Mucosa of rectum (tissue), 2 donors: Measurements from ENCODE around the gene KIAA0232.

Source experiments
- H3K27ac ChIP-seq, 2 donors: one replicate each; pipeline ENCODE4 v1.7.0; 2013; ENCODE audit warnings: inconsistent platforms in 2 of 2, low read depth in 2 of 2, low read length in 2 of 2
- H3K27me3 ChIP-seq, 2 donors: one replicate each; pipeline ENCODE4 v1.7.0; 2013; ENCODE audit warnings: low read length in 2 of 2; ENCODE audit not compliant: control insufficient read depth in 2 of 2, insufficient read depth in 2 of 2
- H3K36me3 ChIP-seq, 2 donors: one replicate each; pipeline ENCODE4 v1.7.0; 2013; ENCODE audit warnings: low read length in 2 of 2; ENCODE audit not compliant: control insufficient read depth in 2 of 2, insufficient read depth in 2 of 2
- H3K4me1 ChIP-seq, 2 donors: one replicate each; pipeline ENCODE4 v1.7.0; 2013; ENCODE audit warnings: low read length in 2 of 2, mild to moderate bottlenecking in 1 of 2; ENCODE audit not compliant: control insufficient read depth in 2 of 2, insufficient read depth in 2 of 2
- H3K4me3 ChIP-seq, 2 donors: one replicate each; pipeline ENCODE4 v1.7.0; 2013; ENCODE audit warnings: low read length in 2 of 2
- H3K9ac ChIP-seq, 2 donors: one replicate each; pipeline ENCODE4 v1.7.0; 2013; ENCODE audit warnings: low read length in 2 of 2, low read depth in 1 of 2, mild to moderate bottlenecking in 1 of 2
- H3K9me3 ChIP-seq, 2 donors: one replicate each; pipeline ENCODE4 v1.7.0; 2013; ENCODE audit warnings: low read length in 2 of 2; ENCODE audit not compliant: control insufficient read depth in 2 of 2
- donor health status: healthy.
- donor health status: Normal muscosa, but diverticular disease.

Gene KIAA0232

DNA sequence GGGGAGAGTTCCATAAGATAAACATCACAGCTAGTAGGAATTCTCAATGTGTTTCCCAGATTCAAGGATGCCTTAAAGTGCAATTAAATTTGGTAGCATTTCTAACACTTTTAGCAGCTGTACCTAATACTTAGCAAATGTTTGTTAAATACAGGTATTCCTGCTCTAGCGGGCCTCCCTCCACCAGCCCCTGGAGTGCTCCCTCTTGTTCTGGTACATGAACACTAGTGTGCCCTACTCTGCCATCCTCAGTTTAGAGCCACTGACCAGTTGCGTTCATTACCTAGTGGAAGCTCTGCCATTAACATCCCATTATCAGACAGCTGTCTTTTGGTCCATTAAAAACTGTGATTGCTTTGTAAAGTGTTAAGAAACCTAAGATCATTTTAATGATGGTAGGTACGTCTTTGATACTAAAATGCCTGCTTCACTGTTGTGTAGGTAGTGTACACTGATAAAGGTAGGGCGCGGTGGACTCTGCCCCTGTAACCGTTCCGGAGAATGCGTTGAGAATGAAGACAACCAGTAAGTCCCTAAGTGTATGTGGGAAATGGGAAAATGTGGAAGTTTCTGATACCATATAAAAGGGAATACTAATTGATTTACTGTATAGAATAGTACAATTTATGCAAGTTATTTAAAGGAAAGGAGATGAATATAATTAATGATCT is 21.7 kb downstream of the KIAA0232 start:
- Histone ChIP-seq H3K27me3 (no peaks in the 10 kb centered on the region), H3K4me1 (peaks cover 0 to 6% of the 10 kb centered on the region in 2 donors), H3K36me3 (peaks cover 0 to under 1% of the 10 kb centered on the region in 2 donors), H3K9me3 (no peaks in the 10 kb centered on the region), H3K9ac (no peak overlapping the region), H3K27ac (peak overlapping the region in 1 of 2 donors; percentile 34), H3K4me3 (no peak overlapping the region)

DNA sequence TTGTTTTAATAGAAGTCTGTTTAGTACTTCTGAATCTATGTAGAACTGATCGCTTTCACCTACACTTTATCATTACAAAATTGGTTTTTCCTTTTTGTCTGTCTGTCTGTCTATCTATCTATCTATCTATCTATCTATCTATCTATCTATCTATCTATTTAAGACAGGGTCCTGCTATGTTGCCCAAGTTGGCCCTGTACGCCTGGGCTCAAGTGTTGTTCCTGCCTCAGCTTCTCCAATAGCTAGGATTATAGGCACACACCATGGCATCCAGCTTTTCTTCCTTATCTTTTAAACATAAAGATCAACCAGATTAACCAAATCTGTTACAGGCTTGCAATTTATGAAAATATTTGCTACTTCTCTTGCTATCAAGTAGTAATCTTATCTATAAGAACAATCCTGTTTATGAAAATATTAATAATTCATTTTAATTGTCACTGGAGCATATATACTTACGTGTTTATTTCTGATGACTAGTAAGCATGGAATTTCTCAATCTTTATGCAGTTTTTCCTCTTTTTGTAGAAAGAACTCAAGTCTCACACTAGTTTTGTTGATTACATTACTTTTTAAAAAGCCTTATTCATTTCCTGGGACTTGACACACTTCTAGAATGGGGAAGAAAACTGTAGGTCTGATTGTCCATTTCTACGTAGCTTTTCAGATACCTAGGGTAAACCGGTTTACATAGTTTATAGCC is 24.5 kb downstream of the KIAA0232 start:
- Histone ChIP-seq H3K4me1 (peaks cover 0 to 6% of the 10 kb centered on the region in 2 donors), H3K9me3 (no peaks in the 10 kb centered on the region), H3K36me3 (no peaks in the 10 kb centered on the region), H3K27ac (no peak overlapping the region), H3K9ac (no peak overlapping the region), H3K4me3 (no peak overlapping the region), H3K27me3 (no peaks in the 10 kb centered on the region)

DNA sequence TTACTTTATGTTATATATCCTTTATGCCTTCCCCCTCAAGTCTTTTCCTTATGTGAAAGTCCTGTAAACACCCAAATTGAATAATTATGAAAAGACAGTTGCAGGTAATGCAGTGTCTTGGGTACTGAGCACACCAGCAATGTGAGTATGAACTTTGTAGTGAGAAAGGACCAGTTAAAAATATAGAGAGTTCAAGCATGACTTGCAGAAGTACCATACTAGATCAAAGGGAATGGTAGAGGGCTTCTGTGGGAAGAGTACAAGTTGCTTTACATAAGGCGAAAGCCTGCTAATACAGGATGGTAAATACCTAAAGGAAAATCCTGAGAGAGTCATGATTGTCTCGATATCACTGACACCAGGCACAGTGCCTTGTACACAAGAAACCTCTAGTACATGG is 25.7 kb downstream of the KIAA0232 start:
- H3K27ac ChIP-seq = no peak overlapping the region
- no peak overlapping the region for H3K4me3 ChIP-seq
- peaks cover 0 to 6% of the 10 kb centered on the region in 2 donors for H3K4me1 ChIP-seq
- H3K9ac ChIP-seq = no peak overlapping the region
- H3K9me3 ChIP-seq = no peaks in the 10 kb centered on the region
- H3K27me3 ChIP-seq = no peaks in the 10 kb centered on the region
- H3K36me3 ChIP-seq = no peaks in the 10 kb centered on the region

DNA sequence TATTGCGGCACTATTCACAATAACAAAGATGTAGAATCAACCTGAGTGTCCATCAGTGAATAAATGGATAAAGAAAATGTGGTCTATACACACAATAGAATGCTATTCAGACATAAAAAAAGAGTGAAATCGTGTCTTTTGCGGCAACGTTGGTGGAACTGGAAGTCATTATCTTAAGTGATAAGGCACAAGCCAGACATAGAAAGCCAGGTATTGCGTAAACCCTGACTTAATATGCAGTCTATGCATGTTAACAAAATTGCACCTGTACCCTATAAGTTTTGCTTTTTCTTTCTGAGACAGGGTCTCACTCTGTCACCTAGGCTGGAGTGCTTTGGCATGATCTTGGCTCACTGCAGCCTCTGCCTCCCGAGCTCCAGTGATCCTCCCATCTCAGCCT is 28.6 kb downstream of the KIAA0232 start:
- H3K4me1 ChIP-seq = no peaks in the 10 kb centered on the region
- no peaks in the 10 kb centered on the region for H3K9me3 ChIP-seq
- H3K27ac ChIP-seq = no peak overlapping the region

DNA sequence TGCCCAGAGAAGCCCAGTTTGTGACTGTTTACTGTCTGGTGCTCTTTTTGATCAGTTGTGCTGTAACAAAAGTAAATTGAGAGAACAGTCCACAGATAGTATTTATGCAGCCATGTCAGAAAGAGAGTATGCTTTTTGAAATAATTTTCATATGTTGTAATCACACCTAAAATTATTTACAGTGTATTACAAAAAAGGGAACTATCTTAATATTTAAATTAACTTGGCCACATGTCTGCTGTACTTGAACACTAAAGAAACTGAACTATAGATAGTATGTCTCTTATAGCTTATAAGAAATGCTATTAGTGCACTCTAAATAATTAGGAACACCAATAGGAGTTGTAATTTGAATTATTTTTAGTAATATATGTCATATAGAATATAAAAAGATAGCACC is 30.2 kb downstream of the KIAA0232 start:
- H3K9me3 ChIP-seq = no peaks in the 10 kb centered on the region
- no peak overlapping the region for H3K4me3 ChIP-seq
- H3K27me3 ChIP-seq = no peaks in the 10 kb centered on the region
- no peaks in the 10 kb centered on the region for H3K4me1 ChIP-seq
- peaks cover 2 to 3% of the 10 kb centered on the region in 2 donors for H3K36me3 ChIP-seq
- no peak overlapping the region for H3K9ac ChIP-seq
- H3K27ac ChIP-seq = no peak overlapping the region

More for the DNA sequence above, 28.6 kb downstream of the KIAA0232 start:
- Histone ChIP-seq H3K36me3 (peaks cover 0 to 2% of the 10 kb centered on the region in 2 donors), H3K4me3 (no peak overlapping the region), H3K9ac (no peak overlapping the region), H3K27me3 (no peaks in the 10 kb centered on the region)

DNA sequence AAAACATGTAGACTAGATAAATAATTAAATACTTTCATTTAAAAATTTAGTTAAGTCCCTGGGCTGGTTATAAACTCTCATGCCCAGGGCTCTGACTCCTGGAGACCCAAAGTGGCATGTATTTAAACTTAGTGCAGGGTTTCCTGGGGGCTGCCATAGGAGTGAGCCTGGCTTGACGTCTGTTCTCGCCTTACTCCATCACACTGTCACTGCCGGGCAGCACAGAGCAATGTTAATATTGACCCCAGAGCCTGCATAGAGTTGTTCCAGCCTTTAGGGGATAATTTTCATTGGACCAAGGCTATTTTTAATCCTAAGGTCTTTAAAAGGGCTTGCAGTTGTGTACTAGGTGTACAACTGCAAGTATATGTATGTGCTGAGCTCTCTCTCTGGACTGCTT is 31.2 kb downstream of the KIAA0232 start:
- Histone ChIP-seq H3K9ac (no peak overlapping the region), H3K4me3 (no peak overlapping the region), H3K36me3 (peaks cover 2 to 4% of the 10 kb centered on the region in 2 donors), H3K27me3 (no peaks in the 10 kb centered on the region), H3K27ac (no peak overlapping the region), H3K4me1 (no peaks in the 10 kb centered on the region), H3K9me3 (no peaks in the 10 kb centered on the region)

DNA sequence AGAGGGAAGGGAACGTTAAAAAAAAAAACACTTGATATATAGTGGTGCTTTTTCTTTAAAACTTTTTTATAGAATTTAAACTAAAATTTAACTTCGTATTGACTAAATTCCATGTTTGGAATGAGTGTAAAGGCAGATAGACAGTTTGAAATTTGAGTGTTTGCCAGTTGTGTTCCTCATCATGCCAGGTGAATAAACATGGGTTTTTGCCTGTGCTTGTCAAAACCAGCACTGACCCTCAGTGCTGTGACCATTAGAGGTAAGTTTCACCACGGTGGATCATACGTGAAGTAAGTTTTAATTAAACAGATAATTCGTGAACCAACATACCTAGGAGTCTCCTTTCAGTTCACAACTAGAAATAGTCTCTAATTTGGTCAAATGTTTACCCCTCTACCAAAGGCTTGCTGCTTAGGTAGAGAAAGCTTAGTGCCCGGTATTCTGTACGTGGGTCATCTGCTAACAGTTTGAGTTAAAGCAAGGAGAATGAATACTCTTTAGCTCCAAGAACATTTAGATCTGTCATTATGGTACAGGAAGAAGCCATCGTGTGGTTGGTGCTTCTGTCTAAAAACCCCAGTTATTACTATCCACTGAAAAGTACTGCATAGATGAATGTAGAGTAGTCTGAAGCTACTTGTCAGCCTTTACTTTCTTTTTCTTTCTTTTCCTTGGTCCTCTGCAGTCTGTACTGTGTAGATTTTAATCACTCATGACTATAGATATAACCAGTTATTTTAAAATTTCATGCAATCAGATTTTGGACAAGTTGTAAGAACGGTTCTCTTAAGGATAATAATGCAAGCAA is 32.7 kb downstream of the KIAA0232 start:
- H3K27me3 ChIP-seq = no peaks in the 10 kb centered on the region
- H3K4me3 ChIP-seq = no peak overlapping the region
- H3K36me3 ChIP-seq = peaks cover 2 to 4% of the 10 kb centered on the region in 2 donors
- H3K4me1 ChIP-seq = no peaks in the 10 kb centered on the region
- H3K9me3 ChIP-seq = no peaks in the 10 kb centered on the region
- H3K9ac ChIP-seq = no peak overlapping the region
- H3K27ac ChIP-seq = no peak overlapping the region

DNA sequence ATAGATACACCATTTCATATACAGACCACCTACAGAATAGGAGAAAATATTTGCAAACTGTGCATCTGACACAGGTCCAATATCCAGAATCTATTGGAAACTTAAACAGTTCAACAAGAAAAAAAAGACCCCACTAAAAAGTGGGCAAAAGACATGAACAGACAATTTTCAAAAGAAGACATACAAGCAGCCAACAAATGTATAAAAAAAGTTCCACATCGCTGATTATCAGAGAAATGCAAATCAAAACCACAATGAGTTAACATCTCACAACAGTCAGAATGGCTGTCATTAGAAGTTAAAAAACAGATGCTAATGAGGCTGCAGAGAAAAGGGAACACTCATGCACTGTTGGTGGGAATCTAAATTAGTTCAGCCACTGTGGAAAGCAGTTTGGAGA is 36.8 kb downstream of the KIAA0232 start:
- H3K27me3 ChIP-seq = no peaks in the 10 kb centered on the region
- H3K9me3 ChIP-seq = peaks cover 0 to 3% of the 10 kb centered on the region in 2 donors
- H3K9ac ChIP-seq = no peak overlapping the region
- peaks cover 5 to 6% of the 10 kb centered on the region in 2 donors for H3K36me3 ChIP-seq
- H3K4me3 ChIP-seq = no peak overlapping the region
- H3K4me1 ChIP-seq = no peaks in the 10 kb centered on the region
- no peak overlapping the region for H3K27ac ChIP-seq

DNA sequence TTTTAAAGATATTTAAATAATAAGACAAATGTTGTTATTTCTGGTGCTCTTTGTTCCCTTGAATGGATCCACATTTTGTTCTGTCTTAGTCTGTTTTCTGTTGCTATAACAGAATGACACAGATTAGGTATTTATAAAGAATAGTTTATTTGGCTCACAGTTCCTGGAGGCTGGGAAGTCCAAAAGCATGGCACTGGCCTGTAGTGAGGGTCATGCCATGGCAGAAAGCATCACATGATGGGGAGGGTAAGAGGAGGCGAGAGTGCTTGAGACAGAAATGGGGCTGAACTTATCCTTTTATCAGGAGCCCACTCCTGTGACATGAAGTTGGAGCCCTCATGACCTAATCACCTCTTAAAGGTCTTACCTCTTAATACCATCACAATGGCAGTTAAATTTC is 38.2 kb downstream of the KIAA0232 start:
- H3K36me3 ChIP-seq = peaks cover 17% of the 10 kb centered on the region in 2 donors
- H3K9me3 ChIP-seq = peaks cover 0 to 3% of the 10 kb centered on the region in 2 donors
- H3K4me1 ChIP-seq = no peaks in the 10 kb centered on the region
- no peak overlapping the region for H3K9ac ChIP-seq
- no peaks in the 10 kb centered on the region for H3K27me3 ChIP-seq
- H3K4me3 ChIP-seq = no peak overlapping the region
- no peak overlapping the region for H3K27ac ChIP-seq

DNA sequence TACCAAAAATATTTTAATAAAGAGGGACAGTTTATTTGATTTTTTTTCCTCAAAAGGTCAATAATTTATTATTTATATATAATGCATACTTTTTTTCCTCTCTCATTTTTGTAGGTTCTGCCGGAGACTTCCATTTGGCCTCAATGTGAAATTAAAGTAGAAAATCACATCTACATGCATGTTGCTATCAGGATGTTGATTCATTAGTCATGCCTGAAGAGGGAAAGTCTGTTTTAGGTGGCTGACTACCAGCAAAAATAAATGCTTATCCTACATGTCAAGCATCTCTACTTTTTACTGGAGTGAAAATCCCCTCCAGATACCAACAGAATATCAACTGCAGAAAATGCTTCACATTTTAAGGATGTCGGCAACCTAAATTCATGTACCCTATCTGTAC is 41.5 kb downstream of the KIAA0232 start:
- no peak overlapping the region for H3K4me3 ChIP-seq
- no peaks in the 10 kb centered on the region for H3K27me3 ChIP-seq
- H3K36me3 ChIP-seq = peaks cover 29 to 31% of the 10 kb centered on the region in 2 donors
- no peak overlapping the region for H3K27ac ChIP-seq
- peaks cover 0 to 3% of the 10 kb centered on the region in 2 donors for H3K9me3 ChIP-seq
- no peaks in the 10 kb centered on the region for H3K4me1 ChIP-seq
- H3K9ac ChIP-seq = no peak overlapping the region
